Stomach (tissue), 9 donors: ENCODE data around the gene FLYWCH1. TPM values are rescaled to one million over a fixed set of nuclear protein-coding genes. Genes with fewer than 3 reads are reported as not detected.

Source experiments
- DNase-seq, 2 donors: peaks; one replicate each; pipeline versions ENCODE4 v3.0.0 to v3.0.0-alpha.2; 2013 to 2019
- H3K27ac ChIP-seq, 5 donors: fragments of 200-600 bp in 4 of 5; sonication (generic) in 4 of 5; one replicate each; pipeline ENCODE4 v1.5.1; 2013 to 2019; ENCODE audit warnings: mild to moderate bottlenecking in 1 of 5, moderate library complexity in 1 of 5
- H3K27me3 ChIP-seq, 3 donors: fragments of 200-600 bp; sonication (generic); one replicate each; pipeline ENCODE4 v1.5.1; 2017 to 2019; ENCODE audit warnings: mixed run types in 1 of 3
- H3K36me3 ChIP-seq, 4 donors: fragments of 200-600 bp; sonication (generic); 1 replicate in 3 of 4; 2 replicates in 1 of 4; pipeline ENCODE4 v1.5.1; 2016 to 2019
- H3K4me1 ChIP-seq, 4 donors: fragments of 200-600 bp; sonication (generic); one replicate each; pipeline ENCODE4 v1.5.1; 2016 to 2019
- H3K4me3 ChIP-seq, 4 donors: fragments of 200-600 bp; sonication (generic) in 3 of 4; one replicate each; pipeline ENCODE4 v1.5.1; 2016 to 2019; ENCODE audit warnings: mild to moderate bottlenecking in 1 of 4
- H3K9me3 ChIP-seq, 4 donors: fragments of 200-600 bp; sonication (generic); one replicate each; pipeline ENCODE4 v1.5.1; 2016 to 2019
- EP300 ChIP-seq: sonication (generic); formaldehyde crosslinking; IDR thresholded peaks from one replicate; pipeline ENCODE4 v1.6.1; 2017; ENCODE audit warnings: antibody characterized with exemption
- POLR2A ChIP-seq, 4 donors: fragments of 450-650 bp; IDR thresholded peaks; one replicate each; pipeline ENCODE4 v1.6.1; 2016; ENCODE audit warnings: antibody characterized with exemption in 4 of 4, control low read depth in 2 of 4, mild to moderate bottlenecking in 1 of 4, moderate library complexity in 1 of 4
- POLR2AphosphoS5 ChIP-seq, 3 donors: sonication (generic); formaldehyde crosslinking; IDR thresholded peaks; one replicate each; pipeline ENCODE4 v1.6.1; 2016; ENCODE audit warnings: antibody characterized with exemption in 3 of 3
- WGBS, 5 donors: extraction: QIAGEN DNeasy Blood & Tissue Kit in 3 of 5; methylation state at CpG; one replicate each; pipeline versions ENCODE4 v1.1.5 to v1.1.7; 2013 to 2018; 5-methylcytosine and 5-hydroxymethylcytosine counted together
- intact Hi-C: fragments of 100-400 bp; cut with DNase I; formaldehyde crosslinking; loops from one replicate; pipeline ENCODE4 v1.15.1; 2023; ENCODE audit warnings: low total_unique reads
- polyA plus RNA-seq, 3 donors: library from polyadenylated mRNA; stranded (reverse); fragments of 200-250 nt; gene quantifications; one replicate each; pipeline ENCODE4 v1.2.3, GENCODE V29; 2013
- total RNA-seq, 5 donors: library from RNA; depleted of rRNA; stranded (reverse); fragments of >200 nt; gene quantifications; one replicate each; pipeline versions ENCODE4 v1.1.0 to v1.2.3, GENCODE V29; 2014 to 2016
- TF ChIP-seq, protein P1 (sequence below), 7 experiments: fragments of 450-650 bp in 4 of 7; fragments of 200-600 bp in 3 of 7; sonication (generic) in 3 of 7; IDR thresholded peaks; one replicate each; pipeline ENCODE4 v1.5.1; 2016 to 2019; ENCODE audit warnings: antibody characterized with exemption in 7 of 7, control low read depth in 2 of 7, mild to moderate bottlenecking in 1 of 7
- donor health status: healthy with polysubstance abuse.
- donor health status: Bipolar disorder and iron deficiency.
- donor health status: healthy.

Gene FLYWCH1
- total and polyA plus RNA-seq, 8 donors, result 8.1 to 121 (median 17.6) TPM

DNA sequence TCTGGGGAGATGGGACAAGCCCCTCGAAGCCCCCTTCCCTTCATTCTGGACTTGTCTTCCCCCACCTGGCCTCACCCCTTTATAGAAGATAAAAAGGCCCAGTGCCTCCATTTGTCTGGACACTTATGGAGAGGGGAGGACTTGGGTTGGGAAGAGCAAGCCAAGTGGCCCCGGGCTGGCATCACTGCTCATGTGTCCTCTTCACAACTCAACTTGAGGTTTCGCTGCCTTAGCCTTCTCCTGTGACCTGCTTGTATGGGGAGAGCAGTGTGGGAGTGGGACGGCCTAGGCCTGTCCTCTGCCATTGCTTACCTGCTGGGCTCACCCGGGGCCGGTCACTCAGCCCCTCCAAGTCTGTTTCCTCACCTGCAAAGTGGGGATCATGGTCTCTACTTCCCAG is 58.8 kb downstream of the FLYWCH1 start:
- Histone ChIP-seq H3K27me3 (peaks cover 18 to 49% (median 32%) of the 10 kb centered on the region in 3 donors), H3K4me3 (peak overlapping the region; percentile 56 to 82 (median 70)), H3K36me3 (peaks cover 0 to 10% (median 0%) of the 10 kb centered on the region in 4 donors), H3K9me3 (no peaks in the 10 kb centered on the region), H3K4me1 (peaks cover 32 to 56% (median 47%) of the 10 kb centered on the region in 4 donors), H3K27ac (peak overlapping the region in 3 of 5 donors; percentile 65 to 87 (median 79))
- WGBS, 5 donors, result 63 to 77% (median 75%) methylated on average over 5 to 6 of the region's 6 CpGs
- intact Hi-C loops, result no loop called here
- TF ChIP-seq, protein P1, sequence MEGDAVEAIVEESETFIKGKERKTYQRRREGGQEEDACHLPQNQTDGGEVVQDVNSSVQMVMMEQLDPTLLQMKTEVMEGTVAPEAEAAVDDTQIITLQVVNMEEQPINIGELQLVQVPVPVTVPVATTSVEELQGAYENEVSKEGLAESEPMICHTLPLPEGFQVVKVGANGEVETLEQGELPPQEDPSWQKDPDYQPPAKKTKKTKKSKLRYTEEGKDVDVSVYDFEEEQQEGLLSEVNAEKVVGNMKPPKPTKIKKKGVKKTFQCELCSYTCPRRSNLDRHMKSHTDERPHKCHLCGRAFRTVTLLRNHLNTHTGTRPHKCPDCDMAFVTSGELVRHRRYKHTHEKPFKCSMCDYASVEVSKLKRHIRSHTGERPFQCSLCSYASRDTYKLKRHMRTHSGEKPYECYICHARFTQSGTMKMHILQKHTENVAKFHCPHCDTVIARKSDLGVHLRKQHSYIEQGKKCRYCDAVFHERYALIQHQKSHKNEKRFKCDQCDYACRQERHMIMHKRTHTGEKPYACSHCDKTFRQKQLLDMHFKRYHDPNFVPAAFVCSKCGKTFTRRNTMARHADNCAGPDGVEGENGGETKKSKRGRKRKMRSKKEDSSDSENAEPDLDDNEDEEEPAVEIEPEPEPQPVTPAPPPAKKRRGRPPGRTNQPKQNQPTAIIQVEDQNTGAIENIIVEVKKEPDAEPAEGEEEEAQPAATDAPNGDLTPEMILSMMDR (IDR thresholded peaks at IDR 0.05), result no peak
- TF ChIP-seq POLR2A (IDR thresholded peaks at IDR 0.05) (no peak), EP300 (no peak), POLR2AphosphoS5 (IDR thresholded peaks at IDR 0.05) (no peak)
- DNase-seq, result no peak

DNA sequence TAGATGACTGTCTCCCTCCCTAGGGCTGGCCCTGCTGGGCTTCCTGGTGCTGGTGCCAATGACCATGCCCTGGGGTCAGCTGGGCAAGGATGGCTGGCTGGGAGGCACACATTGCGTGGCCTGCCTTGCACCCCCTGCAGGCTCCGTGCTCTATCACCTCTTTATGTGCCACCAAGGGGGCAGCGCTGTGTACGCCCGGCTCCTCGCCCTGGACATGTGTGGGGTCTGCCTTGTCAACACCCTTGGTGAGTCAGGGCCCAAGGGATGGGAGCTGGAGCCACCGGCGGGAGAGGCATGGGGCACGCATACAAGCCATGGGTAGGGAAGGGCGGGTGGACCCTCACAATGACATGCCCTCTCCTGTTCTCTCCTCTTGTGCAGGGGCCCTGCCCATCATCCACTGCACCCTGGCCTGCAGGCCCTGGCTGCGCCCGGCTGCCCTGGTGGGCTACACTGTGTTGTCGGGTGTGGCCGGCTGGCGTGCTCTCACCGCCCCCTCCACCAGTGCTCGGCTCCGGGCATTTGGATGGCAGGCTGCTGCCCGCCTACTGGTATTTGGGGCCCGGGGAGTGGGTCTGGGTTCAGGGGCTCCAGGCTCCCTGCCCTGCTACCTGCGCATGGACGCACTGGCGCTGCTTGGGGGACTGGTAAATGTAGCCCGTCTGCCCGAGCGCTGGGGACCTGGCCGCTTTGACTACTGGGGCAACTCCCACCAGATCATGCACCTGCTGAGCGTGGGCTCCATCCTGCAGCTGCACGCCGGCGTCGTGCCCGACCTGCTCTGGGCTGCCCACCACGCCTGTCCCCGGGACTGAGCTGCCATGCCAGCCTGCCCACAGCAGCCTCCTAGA is 59.6 kb downstream of the FLYWCH1 start:
- TF ChIP-seq POLR2A (IDR thresholded peaks at IDR 0.05) (no peak), EP300 (no peak), POLR2AphosphoS5 (IDR thresholded peaks at IDR 0.05) (no peak)
- TF ChIP-seq, protein P1 (IDR thresholded peaks at IDR 0.05), result no peak
- H3K9me3 ChIP-seq, result no peaks in the 10 kb centered on the region
- DNase-seq, result peak in 1 of 2 donors; percentile 11
- peaks cover 0 to 10% (median 0%) of the 10 kb centered on the region in 4 donors for H3K36me3 ChIP-seq
- peaks cover 32 to 49% (median 45%) of the 10 kb centered on the region in 4 donors for H3K4me1 ChIP-seq
- H3K27ac ChIP-seq, result no peak overlapping the region
- H3K4me3 ChIP-seq, result no peak overlapping the region
- intact Hi-C loops, result no loop called here
- H3K27me3 ChIP-seq, result peaks cover 14 to 41% (median 24%) of the 10 kb centered on the region in 3 donors
- WGBS, 5 donors, result 83 to 95% (median 87%) methylated on average over 20 to 35 of the region's 35 CpGs

DNA sequence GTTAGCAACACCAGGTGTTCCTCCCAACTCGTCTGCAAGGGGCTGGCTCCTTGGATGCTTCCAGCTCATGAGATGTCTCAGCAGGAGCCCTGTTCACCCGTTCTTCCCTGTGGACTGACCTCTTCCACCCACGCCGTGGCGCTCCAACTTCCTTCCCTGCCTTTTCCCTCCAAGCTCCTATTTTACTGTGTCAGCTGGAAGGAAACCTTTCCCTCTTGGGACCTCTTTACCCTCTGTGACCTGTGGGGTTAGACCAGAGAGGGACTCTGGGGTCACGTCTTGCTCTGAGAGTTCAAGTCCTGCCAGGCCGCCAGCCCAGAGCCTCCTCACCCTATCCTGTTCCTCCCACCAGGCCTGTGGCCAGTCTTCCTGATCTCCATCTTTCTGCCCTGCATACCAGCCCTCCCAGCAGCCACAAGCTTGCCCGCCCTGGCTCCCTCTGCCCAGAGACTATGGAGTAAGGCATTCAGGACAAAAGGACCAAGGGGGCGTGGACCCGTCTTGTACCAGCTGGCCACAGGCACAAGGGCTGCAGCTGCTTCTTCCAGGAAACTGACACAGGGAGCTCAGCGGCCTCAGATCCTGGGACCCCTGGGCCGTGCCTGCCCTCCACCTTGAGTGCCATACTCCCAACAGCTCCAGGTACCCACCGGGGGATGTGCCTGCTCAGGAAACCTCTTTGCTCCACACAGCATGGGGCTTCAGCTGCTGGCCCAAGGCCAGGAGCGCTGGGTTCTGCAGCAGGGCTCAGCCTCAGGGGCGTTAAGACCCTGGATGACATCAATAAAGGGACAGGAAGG is 60.5 kb downstream of the FLYWCH1 start:
- intact Hi-C loops, result no loop called here
- peaks cover 0 to 10% (median 0%) of the 10 kb centered on the region in 4 donors for H3K36me3 ChIP-seq
- peaks cover 24 to 47% (median 43%) of the 10 kb centered on the region in 4 donors for H3K4me1 ChIP-seq
- H3K9me3 ChIP-seq, result no peaks in the 10 kb centered on the region
- TF ChIP-seq EP300, result no peak
- TF ChIP-seq POLR2A (IDR thresholded peaks at IDR 0.05), result no peak
- no peak for TF ChIP-seq POLR2AphosphoS5 (IDR thresholded peaks at IDR 0.05)
- TF ChIP-seq, protein P1 (IDR thresholded peaks at IDR 0.05), result no peak
- no peak overlapping the region for H3K4me3 ChIP-seq
- no peak for DNase-seq
- WGBS, 5 donors, result 70 to 86% (median 81%) methylated on average over 14 to 15 of the region's 15 CpGs
- peaks cover 12 to 33% (median 15%) of the 10 kb centered on the region in 3 donors for H3K27me3 ChIP-seq
- H3K27ac ChIP-seq, result no peak overlapping the region

DNA sequence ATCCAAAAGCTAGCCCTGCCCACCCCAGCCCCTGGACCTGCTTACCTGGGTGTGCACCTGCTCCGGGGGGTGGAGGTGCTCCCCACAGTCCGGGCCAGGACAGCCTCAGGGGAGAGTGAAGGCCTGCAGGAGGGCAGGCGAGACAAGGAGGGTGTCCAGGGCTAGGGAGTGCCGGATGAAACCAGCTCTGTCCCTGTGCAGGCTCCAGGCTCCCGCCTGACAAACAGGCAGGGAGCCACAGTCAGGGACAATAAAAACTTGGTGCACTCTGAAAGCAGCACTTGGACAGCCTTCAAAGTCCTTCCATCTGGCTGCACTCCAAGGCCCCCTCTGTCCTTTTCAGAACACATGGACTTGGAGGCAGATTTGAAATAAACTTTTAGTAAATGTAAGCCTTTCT is 61.4 kb downstream of the FLYWCH1 start:
- 77 to 91% (median 80%) methylated on average over 4 to 5 of the region's 5 CpGs for WGBS, 5 donors
- Histone ChIP-seq H3K4me3 (no peak overlapping the region), H3K27ac (no peak overlapping the region), H3K4me1 (peaks cover 31 to 46% (median 40%) of the 10 kb centered on the region in 4 donors), H3K27me3 (peaks cover 4 to 33% (median 6%) of the 10 kb centered on the region in 3 donors), H3K9me3 (no peaks in the 10 kb centered on the region), H3K36me3 (peaks cover 0 to 10% (median 0%) of the 10 kb centered on the region in 4 donors)
- no peak for DNase-seq
- TF ChIP-seq, protein P1 (IDR thresholded peaks at IDR 0.05), result no peak
- no peak for TF ChIP-seq EP300
- TF ChIP-seq POLR2A (IDR thresholded peaks at IDR 0.05), result no peak
- no peak for TF ChIP-seq POLR2AphosphoS5 (IDR thresholded peaks at IDR 0.05)
- intact Hi-C loops, result no loop called here
